VCaP (cell line): ENCODE measurements around the gene DHRS9.
A peak's percentile ranks its signal among the peaks of the same experiment; 100 is the strongest.

Experiments
- H3K27ac ChIP-seq: fragments of 450-650 bp; 2 replicates; pipeline ENCODE4 v1.5.1; 2017
- CTCF ChIP-seq: fragments of 450-650 bp; conservative IDR thresholded peaks from 2 replicates; pipeline ENCODE4 v1.5.1; 2017; ENCODE audit warnings: mild to moderate bottlenecking, moderate library complexity

The DHRS9 gene

GRCh38 chr2:169110916-169111315 lies 41.6 kb downstream of the DHRS9 start:
- no peak for TF ChIP-seq CTCF
- H3K27ac ChIP-seq: peak overlapping the region; percentile 55; the same call in 1 of the 2 replicates

GRCh38 chr2:169112841-169113240 lies 43.5 kb downstream of the DHRS9 start:
- H3K27ac ChIP-seq: peak overlapping the region; percentile 55
- no peak for TF ChIP-seq CTCF

- H3K27ac ChIP-seq: no peak overlapping the region
- TF ChIP-seq CTCF: no peak
Measured at GRCh38 chr2:169114056-169114455, 44.7 kb downstream of the DHRS9 start.

GRCh38 chr2:169116327-169116726 lies 47.0 kb downstream of the DHRS9 start:
- H3K27ac ChIP-seq: no peak overlapping the region
- no peak for TF ChIP-seq CTCF

- TF ChIP-seq CTCF: no peak
- H3K27ac ChIP-seq: no peak overlapping the region
Measured at GRCh38 chr2:169116993-169117392, 47.6 kb downstream of the DHRS9 start.

GRCh38 chr2:169118060-169118459 lies 48.7 kb downstream of the DHRS9 start:
- H3K27ac ChIP-seq: no peak overlapping the region
- no peak for TF ChIP-seq CTCF

- H3K27ac ChIP-seq: no peak overlapping the region
- TF ChIP-seq CTCF: no peak
Measured at GRCh38 chr2:169119123-169119760, 49.9 kb downstream of the DHRS9 start.
